H9 (cell line): ENCODE results near the gene RAI1. TPM values are rescaled to one million over a fixed set of nuclear protein-coding genes. Genes with fewer than 3 reads are reported as not detected.

Experiments used
- DNase-seq: peaks from one replicate; pipeline ENCODE4 v3.0.0-alpha.2; 2017
- H2AFZ ChIP-seq: one replicate; pipeline ENCODE4 v1.6.1; 2013; ENCODE audit warnings: mild to moderate bottlenecking, low read length, control low read depth, moderate library complexity
- H2AK5ac ChIP-seq: 2 replicates; pipeline ENCODE4 v1.6.1; 2013; ENCODE audit warnings: low read length, control low read depth, mixed read lengths; ENCODE audit not compliant: insufficient read length
- H2BK120ac ChIP-seq: one replicate; pipeline ENCODE4 v1.6.1; 2013; ENCODE audit warnings: low read depth, mild to moderate bottlenecking, low read length, control low read depth, inconsistent platforms; ENCODE audit not compliant: poor library complexity, severe bottlenecking
- H2BK12ac ChIP-seq: 2 replicates; pipeline ENCODE4 v1.6.1; 2013; ENCODE audit warnings: low read length, control low read depth, mixed read lengths, low read depth; ENCODE audit not compliant: insufficient read length
- H2BK15ac ChIP-seq: 2 replicates; pipeline ENCODE4 v1.6.1; 2013; ENCODE audit warnings: low read depth, low read length, control low read depth
- H2BK20ac ChIP-seq: one replicate; pipeline ENCODE4 v1.6.1; 2013; ENCODE audit warnings: low read depth, mild to moderate bottlenecking, low read length, control low read depth, inconsistent platforms; ENCODE audit not compliant: poor library complexity, severe bottlenecking
- H2BK5ac ChIP-seq: 2 replicates; pipeline ENCODE4 v1.6.1; 2013; ENCODE audit warnings: low read length, control low read depth, mixed read lengths; ENCODE audit not compliant: insufficient read length
- H3K14ac ChIP-seq: 2 replicates; pipeline ENCODE4 v1.6.1; 2013; ENCODE audit warnings: low read length, control low read depth; ENCODE audit not compliant: insufficient read depth
- H3K18ac ChIP-seq: 2 replicates; pipeline ENCODE4 v1.6.1; 2013; ENCODE audit warnings: low read depth, mild to moderate bottlenecking, mixed read lengths, low read length, control low read depth; ENCODE audit not compliant: insufficient read length
- H3K23ac ChIP-seq: 2 replicates; pipeline ENCODE4 v1.6.1; 2013; ENCODE audit warnings: low read length, control low read depth, mixed read lengths, low read depth; ENCODE audit not compliant: insufficient read length
- H3K23me2 ChIP-seq: 2 replicates; pipeline ENCODE4 v1.6.1; 2013; ENCODE audit warnings: low read depth, mild to moderate bottlenecking, mixed read lengths, low read length, control low read depth; ENCODE audit not compliant: insufficient read length, poor library complexity, severe bottlenecking
- H3K27ac ChIP-seq: 2 replicates; pipeline ENCODE4 v1.5.1; 2013; ENCODE audit warnings: low read length, control low read depth, mixed read lengths, low read depth; ENCODE audit not compliant: insufficient read length
- H3K27me3 ChIP-seq: 2 replicates; pipeline ENCODE4 v1.6.1; 2013; ENCODE audit warnings: low read length, control low read depth, inconsistent platforms; ENCODE audit not compliant: insufficient read depth
- H3K4ac ChIP-seq: 2 replicates; pipeline ENCODE4 v1.6.1; 2013; ENCODE audit warnings: low read depth, mild to moderate bottlenecking, control low read depth, inconsistent platforms, low read length, moderate library complexity
- H3K4me1 ChIP-seq: 2 replicates; pipeline ENCODE4 v1.6.1; 2013; ENCODE audit warnings: low read length, control low read depth, inconsistent platforms; ENCODE audit not compliant: insufficient read depth
- H3K4me2 ChIP-seq: 2 replicates; pipeline ENCODE4 v1.6.1; 2013; ENCODE audit warnings: low read length, control low read depth, mixed read lengths; ENCODE audit not compliant: insufficient read length, insufficient read depth
- H3K56ac ChIP-seq: 2 replicates; pipeline ENCODE4 v1.6.1; 2013; ENCODE audit warnings: low read depth, mild to moderate bottlenecking, mixed read lengths, low read length, control low read depth; ENCODE audit not compliant: insufficient read length
- H3K79me1 ChIP-seq: 2 replicates; pipeline ENCODE4 v1.6.1; 2013; ENCODE audit warnings: low read depth, mild to moderate bottlenecking, moderate library complexity, low read length, control low read depth, inconsistent platforms; ENCODE audit not compliant: insufficient read depth, poor library complexity, severe bottlenecking
- H3K79me2 ChIP-seq: 2 replicates; pipeline ENCODE4 v1.6.1; 2013; ENCODE audit warnings: low read length, control low read depth, inconsistent platforms; ENCODE audit not compliant: insufficient read depth
- H3K9ac ChIP-seq: 2 replicates; pipeline ENCODE4 v1.6.1; 2013; ENCODE audit warnings: low read length, control low read depth, mixed read lengths; ENCODE audit not compliant: insufficient read length; ENCODE audit errors: extremely low read depth
- H3K9me3 ChIP-seq: one replicate; pipeline ENCODE4 v1.6.1; 2013; ENCODE audit warnings: low read depth, low read length, inconsistent platforms; ENCODE audit not compliant: control insufficient read depth
- H3T11ph ChIP-seq: one replicate; pipeline ENCODE4 v1.6.1; 2013; ENCODE audit warnings: mild to moderate bottlenecking, low read length, control low read depth, inconsistent platforms
- H4K20me1 ChIP-seq: one replicate; pipeline ENCODE4 v1.6.1; 2013; ENCODE audit not compliant: control insufficient read depth, insufficient read length, insufficient read depth
- H4K5ac ChIP-seq: 2 replicates; pipeline ENCODE4 v1.6.1; 2013; ENCODE audit warnings: low read depth, mild to moderate bottlenecking, mixed read lengths, low read length, control low read depth; ENCODE audit not compliant: insufficient read length
- H4K8ac ChIP-seq: replicated peaks from 2 replicates; pipeline ENCODE4 v1.6.1; 2013; ENCODE audit warnings: low read length, control low read depth, mixed read lengths, low read depth; ENCODE audit not compliant: insufficient read length
- H4K91ac ChIP-seq: 2 replicates; pipeline ENCODE4 v1.6.1; 2013; ENCODE audit warnings: low read depth, mild to moderate bottlenecking, moderate library complexity, mixed read lengths, low read length, control low read depth; ENCODE audit not compliant: insufficient read length
- H3K27ac Mint-ChIP-seq, 3 experiments: 2 replicates in 2 of 3; 3 replicates in 1 of 3; pipeline ENCODE4 v1.8.0; 2020 to 2021; ENCODE audit warnings: mixed read lengths in 3 of 3, mild to moderate bottlenecking in 1 of 3, moderate library complexity in 1 of 3
- H3K27me3 Mint-ChIP-seq: 2 replicates; pipeline ENCODE4 v1.8.0; 2021; ENCODE audit warnings: low read depth, mild to moderate bottlenecking, moderate library complexity, mixed read lengths
- H3K36me3 Mint-ChIP-seq, 3 experiments: 2 replicates in 2 of 3; 3 replicates in 1 of 3; pipeline ENCODE4 v1.8.0; 2020 to 2021; ENCODE audit warnings: low read depth in 3 of 3, mixed read lengths in 3 of 3; ENCODE audit not compliant: insufficient read depth in 1 of 3
- H3K4me1 Mint-ChIP-seq, 2 experiments: 2 replicates each; pipeline ENCODE4 v1.8.0; 2020; ENCODE audit warnings: mixed read lengths in 2 of 2
- H3K4me3 Mint-ChIP-seq, 2 experiments: 2 replicates in 1 of 2; 3 replicates in 1 of 2; pipeline ENCODE4 v1.8.0; 2020 to 2021; ENCODE audit warnings: mild to moderate bottlenecking in 2 of 2, mixed read lengths in 2 of 2, moderate library complexity in 1 of 2
- H3K9me3 Mint-ChIP-seq, 2 experiments: 2 replicates in 1 of 2; 3 replicates in 1 of 2; pipeline ENCODE4 v1.8.0; 2020; ENCODE audit warnings: mild to moderate bottlenecking in 2 of 2, mixed read lengths in 2 of 2, moderate library complexity in 1 of 2
- CTCF ChIP-seq: fragments of 200-600 bp; sonication (generic); conservative IDR thresholded peaks from 3 replicates; pipeline ENCODE4 v1.8.0; 2021; ENCODE audit warnings: antibody characterized with exemption, mild to moderate bottlenecking
- WGBS: extraction: QIAGEN DNeasy Blood & Tissue Kit; methylation state at CpG from one replicate; pipeline ENCODE4 v1.1.7; 2013; ENCODE audit warnings: missing lambda C conversion rate, low lambda C conversion rate, mixed read lengths; ENCODE audit not compliant: insufficient read length; ENCODE audit errors: extremely low coverage; 5-methylcytosine and 5-hydroxymethylcytosine counted together
- total RNA-seq: library from RNA; stranded (reverse); gene quantifications from 2 replicates; pipeline ENCODE4 v1.2.1, GENCODE V29; 2021

The RAI1 gene
- total RNA-seq, 1 experiment from 2014 or later, result 1.5 TPM

DNA sequence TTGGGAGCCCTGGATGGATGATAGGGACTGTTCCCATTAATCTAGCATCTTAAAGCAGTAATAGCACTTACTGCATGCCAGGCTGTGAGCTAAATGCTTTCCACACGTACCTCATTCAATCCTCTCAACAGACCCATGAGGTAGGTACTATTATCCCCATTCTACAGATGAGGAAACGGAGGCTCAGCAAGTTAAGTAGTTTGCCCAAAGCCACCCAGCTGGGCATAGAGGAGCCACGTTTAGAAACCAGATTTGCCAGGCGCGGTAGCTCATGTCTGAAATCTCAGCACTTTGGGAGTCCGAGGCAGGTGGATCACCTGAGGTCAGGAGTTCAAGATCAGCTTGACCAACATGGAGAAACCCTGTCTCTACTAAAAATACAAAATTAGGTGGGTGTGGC, 2.0 kb upstream of the RAI1 start:
- Histone ChIP-seq H3K23me2 (peaks cover 9% of the 10 kb centered on the region), H3K14ac (no peak overlapping the region), H2AK5ac (no peak overlapping the region), H3K18ac (no peak overlapping the region), H3K9me3 (no peaks in the 10 kb centered on the region), H4K8ac (no peak overlapping the region), H3K79me1 (no peaks in the 10 kb centered on the region), H3K27ac (no peak overlapping the region), H2BK120ac (no peak overlapping the region), H3K4me1 (peaks cover 6% of the 10 kb centered on the region; the same call in 1 of the 2 replicates), H2BK5ac (no peak overlapping the region), H3K4ac (no peak overlapping the region), H4K5ac (no peak overlapping the region), H4K20me1 (peaks cover 2% of the 10 kb centered on the region), H3K9ac (no peak overlapping the region), H3K23ac (no peak overlapping the region), H3K79me2 (no peaks in the 10 kb centered on the region), H2BK12ac (no peak overlapping the region), H2AFZ (no peak overlapping the region), H3K4me2 (no peak overlapping the region), H4K91ac (no peak overlapping the region), H2BK20ac (no peak overlapping the region), H2BK15ac (no peak overlapping the region), H3K56ac (no peak overlapping the region), H3K27me3 (peaks cover 59% of the 10 kb centered on the region; the same call in 1 of the 2 replicates), H3T11ph (no peak overlapping the region)
- H3K4me1 Mint-ChIP-seq, result peaks cover 19 to 31% of the 10 kb centered on the region in 2 experiments
- H3K9me3 Mint-ChIP-seq, result no peaks in the 10 kb centered on the region; a peak in 2 of 5 replicates
- no peaks in the 10 kb centered on the region for H3K36me3 Mint-ChIP-seq
- WGBS, result no CpG with 5 or more reads among the region's 6 CpGs
- DNase-seq, result no peak
- peaks cover 92% of the 10 kb centered on the region for H3K27me3 Mint-ChIP-seq
- TF ChIP-seq CTCF, result no peak
- no peak overlapping the region for H3K4me3 Mint-ChIP-seq
- no peak overlapping the region for H3K27ac Mint-ChIP-seq
